GM12801 (cell line): Measurements from ENCODE around the gene KIR2DL1.
"Not testable (repeated sequence)": the region's sequence is repeated elsewhere in the genome, so short reads cannot be mapped to it uniquely, and the experiment has no call there.

Source experiments
- CTCF ChIP-seq: IDR thresholded peaks from one replicate; pipeline ENCODE4 v1.5.1; 2011; ENCODE audit warnings: control low read depth; ENCODE audit not compliant: insufficient read length; ENCODE audit errors: extremely low read depth

KIR2DL1 gene

GRCh38 chr19:54731191-54731590 is 38.4 kb upstream of the KIR2DL1 start:
- TF ChIP-seq CTCF = no peak

GRCh38 chr19:54738306-54738705 is 31.3 kb upstream of the KIR2DL1 start, which contains the start of gene KIR2DL3:
Gene KIR2DL3, plus strand, starts transcription at chr19:54738513. Its CDS starts 33 bp downstream, at chr19:54738546.
- TF ChIP-seq CTCF = not testable (repeated sequence)

GRCh38 chr19:54738715-54739114 is 30.9 kb upstream of the KIR2DL1 start:
- no peak for TF ChIP-seq CTCF

GRCh38 chr19:54739587-54740497 is 29.8 kb upstream of the KIR2DL1 start:
- TF ChIP-seq CTCF = no peak

GRCh38 chr19:54790711-54791110 is 21.1 kb downstream of the KIR2DL1 start:
- TF ChIP-seq CTCF = no peak

- no peak for TF ChIP-seq CTCF
Measured at GRCh38 chr19:54791476-54791875, 21.9 kb downstream of the KIR2DL1 start.

- no peak for TF ChIP-seq CTCF
Measured at GRCh38 chr19:54792814-54793213, 23.2 kb downstream of the KIR2DL1 start.
